HG02973 (cell line): ENCODE measurements around the gene ZSWIM1.

ENCODE experiments used
- ATAC-seq: cut with Tn5 transposase; IDR thresholded peaks from one replicate; pipeline ENCODE4 v1.9.1; 2021; ENCODE audit warnings: moderate library complexity; ENCODE audit not compliant: unreplicated experiment

The ZSWIM1 gene

DNA sequence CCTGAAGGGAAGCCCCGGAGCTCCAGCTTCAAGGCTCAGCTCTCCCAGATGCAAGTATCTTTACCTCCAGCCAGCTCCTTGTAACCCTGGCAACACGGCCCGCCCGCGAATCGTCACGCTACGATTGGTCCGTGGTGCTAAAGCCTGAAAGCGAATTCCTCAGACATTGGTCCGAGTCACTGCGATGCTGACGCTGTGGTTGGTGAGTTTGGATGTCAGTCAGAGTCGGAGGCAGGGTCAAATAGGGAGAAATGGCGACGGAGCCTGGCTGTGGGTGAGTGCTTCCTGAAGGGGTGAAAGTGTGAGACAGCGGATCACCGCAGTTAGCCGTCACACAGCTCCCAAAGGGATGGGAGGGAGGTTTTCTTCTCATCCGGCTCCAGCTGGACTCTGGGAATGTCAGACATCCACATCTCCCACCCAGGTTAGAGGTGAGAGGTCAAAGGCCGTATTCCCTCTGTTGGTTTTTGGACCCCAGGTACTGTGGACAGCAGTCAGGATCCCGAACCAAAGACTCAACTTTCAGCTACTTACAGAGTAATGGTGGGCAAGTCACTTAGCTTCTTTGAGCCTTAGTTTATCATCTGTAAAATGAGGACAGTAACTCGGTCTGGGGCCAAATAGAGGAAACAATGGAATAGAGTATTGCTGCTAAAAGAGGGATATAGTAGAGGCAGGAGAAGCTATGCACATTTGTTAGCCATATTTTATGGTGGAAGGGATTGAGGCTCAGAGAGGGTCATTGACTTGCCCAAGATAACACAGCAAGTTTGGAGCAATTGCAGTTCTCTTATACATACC, at the start of gene ZSWIM1:
Gene ZSWIM1, plus strand, starts transcription at position 240 of the 801 bp plus-strand sequence. CDS start 1,366 bp downstream, outside the sequence.
- ATAC-seq, result peak; percentile 96

DNA sequence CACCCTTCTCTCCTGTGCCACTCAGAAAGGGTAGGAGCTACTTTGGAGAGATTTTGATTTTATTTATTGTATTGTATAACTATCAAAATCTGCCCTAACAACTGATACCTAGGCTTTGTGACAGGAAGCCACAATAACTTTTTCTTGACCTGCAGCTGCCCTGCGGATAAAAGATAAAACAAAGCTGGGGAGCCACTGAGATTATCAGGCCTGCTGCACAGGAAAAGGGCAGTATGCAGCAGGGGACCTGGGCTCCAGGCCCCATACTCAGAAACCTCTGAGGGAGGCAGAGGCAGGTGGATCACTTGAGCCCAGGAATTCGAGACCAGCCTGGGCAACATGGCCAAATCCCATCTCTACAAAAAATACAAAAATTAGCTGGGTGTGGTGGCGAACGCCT, 48.4 kb upstream of the ZSWIM1 start:
- no peak for ATAC-seq

- ATAC-seq, result peak; percentile 40
These were observed 47.8 kb upstream of the ZSWIM1 start, which contains the start of gene SNX21 for GRCh38 chr20:45833030-45833882. Gene SNX21 (plus strand): TSS chr20:45833799. CDS start chr20:45833920, 121 bp downstream.

DNA sequence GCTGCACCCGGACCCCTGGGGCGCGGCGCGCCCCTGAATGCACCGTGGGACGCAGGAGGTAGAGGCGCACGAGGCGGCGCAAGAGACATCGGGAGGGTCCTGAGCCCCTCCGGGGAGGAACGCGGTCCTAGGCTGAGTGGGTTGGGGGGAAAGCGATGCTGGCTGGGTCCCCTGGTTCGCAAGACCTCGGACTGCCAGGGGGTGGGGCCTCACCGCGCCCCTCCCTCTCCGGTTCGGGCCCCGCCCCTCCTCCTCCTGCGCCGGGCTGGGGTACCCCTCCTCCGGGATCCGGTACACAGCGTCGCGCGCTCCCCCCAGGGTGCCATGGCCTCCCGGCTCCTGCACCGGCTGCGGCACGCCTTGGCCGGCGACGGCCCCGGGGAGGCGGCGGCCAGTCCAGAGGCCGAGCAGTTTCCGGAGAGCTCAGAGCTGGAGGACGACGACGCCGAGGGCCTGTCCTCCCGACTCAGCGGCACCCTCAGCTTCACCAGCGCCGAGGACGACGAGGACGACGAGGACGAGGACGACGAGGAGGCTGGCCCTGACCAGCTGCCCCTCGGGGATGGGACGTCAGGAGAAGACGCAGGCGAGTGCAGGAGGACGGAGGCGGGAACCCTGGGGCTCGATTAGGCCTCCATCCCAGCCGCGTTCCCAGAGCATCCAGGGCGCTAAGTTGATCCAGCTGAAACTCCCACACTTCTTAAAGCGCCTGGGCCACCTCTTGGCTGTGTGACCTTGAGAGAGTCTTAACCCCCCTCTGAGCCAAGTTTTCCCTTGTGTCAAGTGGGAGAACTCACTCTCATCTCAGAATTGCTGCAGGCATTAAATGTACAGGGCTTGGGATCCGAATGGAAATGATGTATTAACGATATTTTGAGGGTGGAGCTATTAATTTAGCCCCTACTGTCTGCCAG, 46.9 kb upstream of the ZSWIM1 start:
- peak; percentile 27 for ATAC-seq

GRCh38 chr20:45834797-45835161, 46.2 kb upstream of the ZSWIM1 start:
- no peak for ATAC-seq

DNA sequence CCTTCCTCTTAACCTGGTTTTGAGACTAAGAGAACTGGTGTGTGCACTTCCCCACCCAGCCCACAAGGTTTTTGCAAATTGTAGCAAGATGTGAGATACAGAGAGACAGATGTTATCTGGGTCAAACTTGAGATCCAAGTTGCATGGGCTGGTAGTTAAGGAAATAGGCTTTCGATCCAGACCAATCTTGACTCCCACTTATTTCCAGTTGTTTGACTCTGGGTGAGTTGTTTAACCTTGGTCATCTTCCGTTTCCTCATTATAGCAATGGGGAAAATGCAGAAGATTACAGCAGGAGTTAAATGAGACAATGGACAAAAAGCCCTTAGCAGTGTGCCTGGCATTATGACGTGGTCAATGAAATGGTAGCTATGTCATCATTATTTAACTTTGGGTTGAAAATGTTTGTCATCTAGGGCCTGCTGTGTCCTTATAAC, 45.7 kb upstream of the ZSWIM1 start:
- no peak for ATAC-seq

- ATAC-seq, result no peak
These were observed 45.2 kb upstream of the ZSWIM1 start for GRCh38 chr20:45835825-45836224.

- ATAC-seq, result no peak
These were observed 44.2 kb upstream of the ZSWIM1 start for GRCh38 chr20:45836841-45837240.

- no peak for ATAC-seq
These were observed 40.3 kb upstream of the ZSWIM1 start for GRCh38 chr20:45840700-45841198.

DNA sequence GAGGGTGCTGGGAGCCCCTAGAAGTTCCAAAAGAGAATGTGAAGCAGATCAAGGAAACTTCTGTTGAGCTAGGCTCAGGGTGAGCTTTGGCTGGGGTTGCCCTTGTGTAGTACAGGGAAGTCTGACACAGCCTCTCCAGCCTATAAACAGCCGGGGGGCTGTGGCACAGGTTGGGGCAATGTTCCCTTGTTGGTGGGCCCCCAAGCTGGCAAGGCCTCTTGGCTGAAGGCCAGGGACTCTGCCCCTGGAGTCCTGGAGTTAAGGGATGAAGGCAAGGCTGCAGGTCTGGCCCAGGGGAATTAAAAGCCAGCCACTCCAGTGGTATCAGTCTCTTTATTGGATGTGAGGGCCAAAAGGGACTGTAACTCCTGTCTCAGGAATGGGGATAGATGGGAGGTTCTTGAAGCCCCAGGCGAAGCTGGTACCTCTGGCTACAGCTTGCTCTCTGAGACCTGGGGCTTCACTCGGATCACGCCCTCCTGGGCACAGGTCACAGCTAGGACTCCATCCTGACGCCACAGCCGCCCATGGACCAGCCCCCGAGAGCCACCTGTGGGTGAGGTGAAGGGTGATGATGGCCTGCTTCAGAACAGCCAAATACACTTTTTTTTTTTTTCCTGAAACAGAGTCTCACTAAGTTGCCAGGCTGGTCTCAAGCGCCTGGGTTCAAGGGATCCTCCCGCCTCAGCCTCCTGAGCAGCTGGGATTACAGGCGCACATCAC, 39.5 kb upstream of the ZSWIM1 start:
- no peak for ATAC-seq

DNA sequence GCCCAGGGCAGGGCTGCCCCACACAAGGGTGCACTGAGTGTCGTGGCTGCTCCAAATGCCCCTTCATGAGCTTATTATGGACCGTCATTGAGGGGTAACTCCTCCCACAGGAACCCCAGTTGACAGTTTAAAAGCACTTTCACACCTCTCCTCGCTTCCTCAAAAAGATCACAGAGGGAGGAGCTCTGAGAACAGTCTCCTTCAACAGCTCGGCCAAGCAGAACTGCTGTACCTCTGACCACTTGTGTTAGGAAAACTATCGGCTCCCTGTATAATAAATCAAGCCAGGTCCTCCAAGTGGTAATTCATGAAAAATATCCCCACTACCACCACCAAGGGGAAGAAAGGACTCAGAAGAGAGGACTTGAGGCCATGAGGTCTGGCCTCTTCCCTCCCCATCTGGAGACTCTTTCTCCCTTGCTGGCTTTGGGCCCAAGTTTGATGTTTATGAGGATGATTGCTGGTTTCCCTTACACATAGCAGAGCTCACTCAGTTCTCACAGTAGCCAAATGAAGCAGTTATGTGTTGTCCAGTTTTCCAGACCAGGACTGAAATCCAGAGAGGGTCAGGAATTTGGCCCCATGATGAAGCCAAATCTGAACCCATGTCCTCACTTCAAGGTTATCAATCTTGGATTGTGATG, 38.7 kb upstream of the ZSWIM1 start:
- ATAC-seq, result no peak

DNA sequence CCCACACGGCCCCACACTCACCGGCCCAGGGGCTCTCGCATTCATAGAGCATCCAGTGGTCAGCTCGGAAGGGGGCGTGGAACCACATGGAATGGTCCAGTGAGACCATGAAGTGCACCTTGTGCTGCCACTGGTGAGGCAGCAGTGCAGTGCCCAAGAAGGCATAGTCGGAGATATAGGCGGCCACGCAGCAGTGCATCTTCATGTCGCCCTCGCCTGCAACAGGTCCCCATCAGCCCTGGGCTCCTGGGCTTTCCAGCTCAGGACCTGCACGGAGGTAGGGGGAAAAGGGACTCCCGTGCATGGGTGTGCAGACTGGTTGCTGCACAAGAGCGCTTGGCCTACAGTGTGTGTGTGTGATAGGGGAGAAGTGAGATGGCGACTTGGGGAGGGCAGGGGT, 37.5 kb upstream of the ZSWIM1 start:
- ATAC-seq, result no peak

- ATAC-seq, result no peak
These were observed 35.6 kb upstream of the ZSWIM1 start for GRCh38 chr20:45845452-45845851.

- no peak for ATAC-seq
These were observed 32.6 kb upstream of the ZSWIM1 start for GRCh38 chr20:45848421-45848820.

GRCh38 chr20:45848969-45849582, 32.0 kb upstream of the ZSWIM1 start:
- ATAC-seq, result no peak

DNA sequence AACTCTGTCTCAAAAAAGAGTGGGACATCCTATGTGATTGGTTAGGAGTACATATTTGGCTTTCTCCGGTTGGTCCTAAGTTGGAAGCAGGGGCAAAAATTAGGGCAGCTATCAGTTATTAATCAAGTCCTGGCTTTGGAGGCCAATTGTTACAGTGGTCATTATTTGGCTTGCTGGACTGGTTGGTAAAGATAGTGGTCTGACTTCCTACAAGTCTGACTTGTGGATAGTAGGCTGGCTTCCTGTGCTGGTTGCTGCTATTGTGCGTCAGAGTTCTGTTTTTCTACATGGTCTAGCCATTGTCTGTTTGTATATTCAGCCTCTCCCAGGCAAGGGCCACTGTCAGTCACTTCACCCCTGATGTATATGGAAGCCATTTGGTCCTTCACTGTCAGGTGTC, 30.8 kb upstream of the ZSWIM1 start:
- ATAC-seq, result no peak

- no peak for ATAC-seq
These were observed 30.1 kb upstream of the ZSWIM1 start for GRCh38 chr20:45850926-45851325.

DNA sequence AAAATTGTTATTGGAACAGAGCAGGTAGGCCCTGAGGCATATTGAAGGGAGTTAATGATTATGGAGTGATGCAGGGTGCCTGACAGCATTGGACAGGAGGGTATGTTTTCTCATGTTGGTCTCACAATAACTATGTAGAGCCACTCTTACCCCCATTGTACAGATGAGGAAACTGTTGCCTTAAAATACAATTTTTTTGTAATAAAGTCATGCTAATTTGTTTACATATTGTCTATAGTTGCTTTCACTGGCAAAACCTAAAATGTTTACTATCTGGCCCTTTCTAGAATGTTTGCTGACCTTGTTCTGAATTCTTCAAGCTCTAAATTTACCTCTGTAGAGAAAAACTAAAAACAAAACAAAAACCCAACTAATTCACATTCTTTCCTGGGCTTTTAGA, 29.5 kb upstream of the ZSWIM1 start:
- ATAC-seq, result no peak

DNA sequence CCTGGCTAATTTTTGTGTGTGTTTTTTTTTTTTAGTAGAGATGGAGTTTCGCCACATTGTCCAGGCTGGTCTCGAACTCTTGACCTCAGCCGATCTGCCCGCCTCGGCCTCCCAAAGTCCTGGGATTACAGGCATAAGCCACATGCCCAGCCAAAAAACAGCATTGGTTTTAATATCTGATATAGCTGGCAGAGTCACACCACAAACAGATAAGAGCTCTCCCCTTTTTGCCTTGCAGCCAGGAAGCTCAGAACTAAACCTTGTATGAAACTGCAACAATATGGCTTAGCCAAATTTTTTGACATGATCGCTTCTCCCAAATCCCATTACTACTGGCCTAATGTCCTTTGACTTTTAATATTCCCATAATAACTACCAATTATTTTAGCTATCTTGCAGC, 28.7 kb upstream of the ZSWIM1 start:
- ATAC-seq, result no peak
